Eye (tissue), 1 donor: ENCODE results near the gene FHAD1.

Experiments used
- DNase-seq: peaks from one replicate; pipeline ENCODE4 v3.0.0-alpha.2; 2015

The FHAD1 gene

DNA sequence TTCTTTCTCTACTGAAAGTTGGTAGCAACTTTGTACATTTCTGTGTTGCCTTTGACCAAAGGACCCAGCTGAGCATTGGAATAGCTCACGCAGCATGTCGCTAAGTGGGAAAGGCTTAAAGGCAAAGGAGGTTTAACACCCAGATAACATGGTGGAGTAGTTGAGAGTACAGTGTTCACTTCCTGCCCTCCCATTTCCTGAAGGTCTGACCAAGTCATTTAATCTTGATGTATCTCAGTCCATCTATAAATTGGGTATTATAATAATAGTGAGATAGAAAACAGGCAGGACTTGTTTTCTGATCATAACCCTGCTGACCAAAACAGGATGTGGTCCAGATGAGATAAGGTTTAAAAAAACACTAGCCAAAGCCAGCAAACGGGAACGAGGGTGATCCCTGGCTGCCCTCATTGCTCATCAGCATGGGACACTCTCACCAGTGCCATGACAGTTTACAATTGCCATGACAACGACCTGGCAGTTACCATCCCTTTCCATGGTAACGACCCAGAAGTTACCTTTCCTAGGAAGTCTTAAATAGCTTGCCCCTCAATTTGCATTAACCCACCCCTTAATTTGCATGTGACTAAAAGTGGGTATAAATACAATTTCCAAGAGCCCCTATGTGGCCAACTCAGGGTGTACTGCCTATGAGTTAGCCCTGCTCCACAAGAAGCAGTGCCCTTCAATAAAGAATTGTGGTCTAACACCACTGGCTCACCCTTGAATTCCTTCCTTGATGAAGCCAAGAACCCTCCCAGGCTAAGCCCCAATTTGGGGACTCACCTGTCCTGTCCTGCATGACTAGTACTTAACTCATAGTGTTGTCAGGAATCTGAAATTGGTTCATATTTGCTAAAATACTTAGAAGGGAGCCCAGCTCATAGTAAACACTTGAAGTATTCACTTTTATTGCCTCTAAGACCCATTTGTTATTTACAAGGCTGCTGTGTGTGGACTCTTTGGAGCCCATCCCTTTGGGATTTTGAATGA lies 28.4 kb upstream of the FHAD1 start:
- no peak for DNase-seq

DNA sequence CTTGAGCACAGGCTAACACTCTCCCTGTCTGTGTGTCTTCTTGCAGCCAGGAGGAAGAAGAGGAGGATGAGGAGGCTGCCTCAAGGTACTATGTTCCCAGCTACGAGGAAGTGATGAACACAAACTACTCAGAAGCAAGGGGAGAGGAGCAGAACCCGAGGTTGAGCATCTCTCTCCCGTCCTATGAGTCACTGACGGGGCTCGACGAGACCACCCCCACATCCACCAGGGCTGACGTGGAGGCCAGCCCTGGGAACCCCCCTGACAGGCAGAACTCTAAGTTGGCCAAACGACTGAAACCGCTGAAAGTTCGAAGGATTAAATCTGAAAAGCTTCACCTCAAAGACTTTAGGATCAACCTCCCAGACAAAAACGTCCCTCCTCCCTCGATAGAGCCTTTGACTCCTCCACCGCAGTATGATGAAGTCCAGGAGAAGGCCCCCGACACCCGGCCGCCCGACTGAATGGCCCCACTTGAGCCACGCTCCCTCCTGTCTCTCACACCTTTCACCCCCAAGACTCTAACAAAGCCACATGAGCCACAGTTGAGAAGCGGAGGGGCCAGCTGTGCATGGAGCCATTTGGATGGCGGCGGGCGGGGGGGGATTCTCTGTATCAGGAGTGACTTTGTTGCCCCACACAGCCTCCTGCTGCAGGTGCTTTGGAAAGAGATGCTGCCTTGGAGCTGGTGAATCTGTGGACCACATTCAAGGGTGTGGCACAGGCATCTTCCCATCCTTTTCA lies 27.6 kb upstream of the FHAD1 start:
- no peak for DNase-seq

DNA sequence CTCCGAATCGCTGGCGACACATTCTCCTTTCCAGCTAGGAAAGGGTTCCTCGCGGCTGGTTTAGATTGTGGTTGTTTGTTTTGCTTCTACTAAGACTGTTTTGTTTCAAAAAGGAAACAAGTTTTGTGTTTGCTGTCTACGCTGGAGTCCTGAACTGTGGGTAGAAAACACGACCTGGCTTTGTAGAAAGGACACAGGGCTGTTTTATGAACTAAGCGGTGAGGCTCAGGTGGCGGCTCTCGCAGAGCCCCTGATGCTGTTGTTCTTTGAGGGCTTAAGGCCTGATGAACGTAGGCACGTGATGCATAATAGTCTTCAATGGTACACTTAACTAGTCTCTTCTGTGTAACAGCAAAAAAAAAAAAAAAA lies 27.0 kb upstream of the FHAD1 start:
- DNase-seq: no peak

DNA sequence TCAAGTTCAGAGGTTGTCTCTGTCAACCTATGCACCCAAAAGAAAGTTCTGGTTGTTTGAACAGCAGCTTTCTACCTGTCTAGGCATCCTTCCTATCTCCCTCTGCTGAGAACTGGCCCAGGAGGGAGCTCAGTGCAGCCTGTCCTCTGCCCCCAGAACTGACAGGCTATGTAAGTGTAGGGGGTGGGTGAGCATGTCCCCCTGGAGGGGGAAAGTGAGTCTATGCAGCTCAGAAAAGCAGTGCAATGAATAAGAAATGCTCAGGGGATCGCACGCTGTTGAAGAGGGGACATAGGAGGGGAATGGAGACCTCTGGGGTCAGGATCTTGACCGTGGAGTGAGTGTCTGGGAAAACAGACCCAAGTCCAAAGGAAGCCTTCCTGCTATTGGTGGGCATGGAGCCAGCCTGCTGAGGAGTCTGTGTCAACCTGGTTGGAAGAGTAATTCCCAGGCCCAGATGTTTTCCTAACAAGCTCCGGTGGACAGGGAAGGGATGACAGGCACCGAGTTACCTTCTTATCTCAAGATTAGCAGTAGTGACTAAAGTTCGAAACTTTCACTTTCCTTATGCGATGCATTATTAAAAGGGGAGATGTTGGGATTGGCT lies 26.1 kb upstream of the FHAD1 start:
- DNase-seq: no peak

DNA sequence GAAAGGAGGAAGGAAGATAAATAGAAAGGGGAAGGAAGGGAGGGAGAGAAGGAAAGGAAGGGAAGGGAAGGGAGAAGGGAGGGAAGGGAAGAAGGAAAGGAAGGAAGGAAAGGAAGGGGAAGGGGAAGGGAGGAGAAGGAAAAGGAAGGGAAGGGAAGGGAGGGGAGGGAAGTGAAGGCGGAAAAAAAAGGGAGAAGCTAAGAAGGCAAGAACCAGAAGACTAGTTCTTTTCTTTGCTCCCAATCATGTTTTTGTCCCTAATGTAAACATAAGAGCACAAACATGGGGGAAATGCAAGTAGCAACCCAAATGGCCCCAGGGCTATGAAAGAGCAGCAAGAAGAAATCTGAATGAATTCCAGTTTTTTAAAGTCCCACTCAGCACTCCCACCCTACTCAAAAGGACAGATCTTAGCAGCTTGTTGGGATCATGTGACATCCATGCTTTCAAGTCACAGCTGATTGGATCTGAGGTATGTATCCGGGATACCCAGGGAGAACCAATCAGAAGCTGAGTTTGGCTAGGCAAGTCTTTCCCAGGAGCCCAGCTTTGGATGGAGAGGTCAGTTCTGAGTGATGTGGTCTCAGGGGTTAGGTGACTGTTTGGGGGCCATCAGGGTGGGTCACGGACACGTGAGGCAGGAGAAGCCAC lies 24.2 kb upstream of the FHAD1 start:
- DNase-seq: no peak

DNA sequence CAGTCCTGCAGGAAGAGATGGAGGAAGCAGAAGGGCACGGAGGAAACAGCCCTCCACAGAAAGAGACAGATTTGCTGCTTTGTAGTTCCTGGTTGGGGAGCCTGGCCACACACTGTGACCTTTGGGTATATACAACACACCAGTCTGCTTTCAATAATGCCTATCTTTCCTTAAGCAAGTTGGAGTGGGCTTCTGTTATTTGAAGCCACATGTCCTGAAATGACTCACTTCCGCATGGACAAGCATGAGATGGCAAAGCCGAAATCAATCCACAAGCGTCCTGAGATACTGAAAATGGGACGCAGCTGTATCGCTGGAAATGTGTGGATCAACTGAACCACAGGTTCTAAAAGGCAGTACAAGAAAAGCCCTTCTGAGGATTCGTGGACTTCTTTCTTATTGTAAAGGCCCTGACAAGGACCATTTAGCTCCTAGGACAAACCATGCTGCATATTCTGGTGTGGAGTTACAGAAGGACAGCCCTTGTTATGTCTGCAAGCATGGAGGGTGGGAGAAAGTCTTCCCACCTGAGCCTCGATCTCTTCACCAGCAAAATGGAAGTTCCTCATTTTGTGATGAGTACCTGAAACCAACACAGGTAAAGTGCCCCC lies 22.7 kb upstream of the FHAD1 start:
- DNase-seq: peak; percentile 60

DNA sequence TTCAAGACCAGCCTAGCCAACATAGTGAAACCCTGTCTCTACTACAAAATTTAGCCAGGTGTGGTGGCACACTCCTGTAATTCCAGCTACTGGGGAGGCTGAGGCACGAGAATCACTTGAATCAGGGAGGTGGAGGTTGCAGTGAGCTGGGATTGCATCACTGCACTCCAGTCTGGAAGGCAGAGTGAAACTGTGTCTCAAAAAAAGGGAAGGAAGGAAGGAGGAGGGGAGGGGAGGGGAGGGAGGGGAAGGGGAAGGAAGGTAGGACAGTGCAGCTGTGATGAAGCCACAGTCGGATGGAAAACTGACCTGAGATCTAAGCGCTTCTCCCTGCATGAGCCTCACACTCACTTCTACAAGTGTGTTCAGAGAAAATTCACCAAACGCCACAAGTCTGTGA lies 22.0 kb upstream of the FHAD1 start:
- no peak for DNase-seq

GRCh38 chr1:15225461-15225860 lies 21.6 kb upstream of the FHAD1 start:
- no peak for DNase-seq

DNA sequence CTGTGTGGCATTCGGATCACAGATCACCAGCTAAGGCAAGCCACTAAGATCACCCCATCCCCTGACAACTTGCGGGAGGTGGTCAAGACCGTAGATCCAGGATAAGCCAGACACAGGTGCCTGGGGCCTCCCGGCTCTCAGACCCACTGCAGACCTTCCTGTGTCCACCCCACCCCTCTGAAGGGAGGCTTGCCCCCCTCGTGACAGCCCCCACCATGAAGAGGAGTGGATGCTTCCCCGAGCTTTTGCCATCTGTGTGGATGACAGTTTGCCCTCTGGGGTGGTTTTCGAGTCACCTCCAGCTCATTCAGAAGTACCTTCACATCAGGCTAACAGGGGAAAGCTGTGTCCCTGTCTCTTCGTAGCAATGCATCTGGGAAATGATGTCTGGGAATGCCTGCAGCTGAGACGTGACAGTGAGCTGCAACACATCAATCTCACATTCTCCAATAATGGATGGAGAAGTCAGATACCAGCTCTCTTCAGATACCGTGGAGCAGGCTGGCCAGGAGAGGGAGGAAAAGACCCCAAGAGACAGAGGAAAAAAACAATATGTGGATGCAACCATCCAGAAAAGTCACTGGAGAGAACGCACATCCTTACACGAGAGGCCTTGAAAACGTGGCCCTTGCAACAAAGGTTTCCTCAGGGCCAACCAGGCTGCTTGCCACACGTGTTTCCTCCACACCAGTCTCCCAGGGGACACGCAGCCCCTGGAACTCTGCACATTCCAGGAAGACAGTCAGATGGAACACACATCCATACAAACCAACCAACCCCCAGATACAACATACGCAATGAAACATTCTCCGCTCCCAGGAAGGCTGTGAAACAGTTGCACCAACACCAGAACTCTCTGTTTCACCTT lies 20.4 kb upstream of the FHAD1 start:
- DNase-seq: peak; percentile 67

DNA sequence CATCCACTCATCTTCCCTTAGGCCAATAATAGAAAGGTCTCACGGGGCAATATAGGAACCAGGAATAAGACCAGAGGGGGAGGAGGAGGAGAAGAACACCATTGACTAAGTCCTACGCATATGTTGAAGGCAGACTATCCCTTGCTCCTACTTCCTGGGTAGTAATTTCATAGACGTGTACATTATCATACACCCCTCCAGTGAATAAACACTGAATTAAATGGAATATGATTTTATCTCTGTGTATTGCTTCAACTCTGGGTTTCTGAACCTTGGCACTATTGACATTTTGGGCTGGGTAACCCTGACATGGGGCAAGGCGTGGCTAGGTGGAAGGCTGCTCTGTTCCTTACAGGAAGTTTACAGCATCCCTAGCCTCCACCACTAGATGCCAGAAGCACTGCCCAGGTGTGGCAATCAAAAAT lies 17.3 kb upstream of the FHAD1 start:
- no peak for DNase-seq

- DNase-seq: no peak
Measured at GRCh38 chr1:15231714-15232201, 15.3 kb upstream of the FHAD1 start.

DNA sequence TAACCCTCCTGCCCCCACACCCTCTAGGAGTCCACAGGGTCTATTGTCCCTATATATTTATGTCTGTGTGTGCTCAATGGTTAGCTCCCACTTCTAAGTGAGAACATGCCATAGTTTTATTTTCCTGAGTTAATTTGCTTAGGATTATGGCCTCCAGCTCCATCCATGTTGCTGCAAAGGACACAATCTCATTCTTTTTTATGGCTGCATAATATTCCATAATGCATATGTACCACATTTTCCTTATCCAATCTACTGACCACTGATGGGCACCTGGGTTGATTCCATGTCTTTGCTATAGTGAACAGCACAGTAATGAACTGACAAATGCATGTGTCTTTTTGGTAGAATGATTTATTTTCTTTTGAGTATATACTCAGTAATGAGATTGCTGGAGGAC lies 13.3 kb upstream of the FHAD1 start:
- no peak for DNase-seq

GRCh38 chr1:15236321-15236721 lies 10.7 kb upstream of the FHAD1 start:
- DNase-seq: no peak

- DNase-seq: no peak
Measured at GRCh38 chr1:15236746-15237145, 10.3 kb upstream of the FHAD1 start.

- no peak for DNase-seq
Measured at GRCh38 chr1:15238789-15239188, 8.2 kb upstream of the FHAD1 start.

DNA sequence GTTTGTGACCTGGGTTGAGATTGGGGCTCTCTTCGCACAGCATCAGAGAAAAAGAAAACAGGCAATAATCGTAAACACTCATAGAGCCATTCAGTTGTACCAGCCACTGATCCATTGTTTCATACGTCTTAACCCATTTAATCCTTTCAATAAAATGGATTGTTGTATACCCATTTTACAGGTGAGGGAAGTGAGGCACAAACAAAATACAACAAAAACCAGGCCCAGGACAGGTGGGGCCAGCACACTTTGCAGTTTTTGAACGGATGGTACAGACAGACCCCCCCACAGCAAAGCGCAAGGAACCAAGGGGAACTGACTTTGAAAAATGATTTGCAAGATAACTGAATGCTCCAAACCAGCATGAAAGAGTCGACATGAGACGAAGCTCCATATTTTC lies 4.3 kb upstream of the FHAD1 start:
- DNase-seq: no peak

GRCh38 chr1:15243275-15244043 lies 3.6 kb upstream of the FHAD1 start:
- no peak for DNase-seq

DNA sequence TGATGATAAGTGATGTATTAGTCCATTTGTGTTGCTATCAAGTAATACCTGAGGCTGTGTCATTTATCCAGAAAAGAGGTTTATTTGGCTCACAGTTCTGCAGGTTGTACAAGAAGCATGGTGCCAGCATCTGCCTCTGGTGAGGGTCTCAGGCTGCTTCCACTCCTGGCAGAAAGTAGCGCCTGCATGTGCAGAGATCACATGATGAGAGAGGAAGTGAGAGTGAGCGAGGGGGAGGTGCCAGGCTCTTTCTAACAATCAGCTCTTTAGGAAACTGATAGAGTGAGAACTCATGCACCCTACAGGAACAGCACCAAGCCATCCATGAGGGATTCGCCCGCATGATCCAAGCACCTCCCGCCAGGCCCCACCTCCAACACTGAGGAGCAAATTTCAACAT lies 2.2 kb upstream of the FHAD1 start:
- no peak for DNase-seq

DNA sequence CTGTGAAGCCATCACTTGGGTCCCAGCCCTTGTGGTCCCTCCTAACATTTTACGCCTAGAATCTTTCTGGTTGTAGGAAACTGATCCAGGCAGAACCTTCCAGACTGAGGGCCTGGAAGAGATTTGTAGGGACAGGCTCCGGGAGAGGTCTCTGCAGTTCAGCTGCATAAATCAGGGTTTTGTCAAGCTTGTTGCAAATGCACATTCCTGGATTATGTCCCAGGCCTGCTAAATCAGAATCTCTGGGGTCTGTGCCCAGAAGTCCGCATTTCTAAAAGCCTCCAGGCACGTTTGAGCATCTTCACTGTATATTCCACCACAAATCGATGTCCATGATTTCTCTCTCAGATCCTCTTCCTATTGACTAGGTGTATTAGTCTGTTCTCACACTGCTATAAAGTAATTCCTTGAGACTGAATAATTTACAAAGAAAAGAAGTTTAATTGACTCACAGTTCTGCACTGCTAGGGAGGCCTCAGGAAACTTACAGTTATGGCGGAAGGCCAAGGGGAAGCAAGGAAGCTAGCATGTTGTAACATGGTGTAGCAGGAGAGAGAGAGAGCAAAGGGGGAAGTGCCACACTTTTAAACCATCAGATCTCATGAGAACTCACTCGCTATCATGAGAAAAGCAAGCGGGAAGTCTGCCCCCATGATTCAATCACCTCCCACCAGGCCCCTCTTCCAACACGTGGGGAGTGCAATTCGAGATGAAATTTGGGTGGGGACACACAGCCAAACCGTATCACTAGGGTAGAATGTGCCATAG lies 1.2 kb upstream of the FHAD1 start:
- DNase-seq: no peak

- DNase-seq: no peak
Measured at GRCh38 chr1:15248216-15248615, 1.2 kb downstream of the FHAD1 start.
